SJCRH30 (cell line): ENCODE measurements around the gene KLK15. TPM values are rescaled to one million over a fixed set of nuclear protein-coding genes. Genes with fewer than 3 reads are reported as not detected.
"Not testable (repeated sequence)": the region's sequence is repeated elsewhere in the genome, so short reads cannot be mapped to it uniquely, and the experiment has no call there.

Experiments used
- DNase-seq, 2 experiments: peaks; one replicate each; pipeline ENCODE4 v3.0.0-alpha.2; 2015 to 2020
- H3K27ac ChIP-seq: fragments of 250-450 bp; sonication (Bioruptor Pico); 2 replicates; pipeline ENCODE4 v1.5.1; 2020; ENCODE audit warnings: mild to moderate bottlenecking, moderate library complexity
- H3K27me3 ChIP-seq: fragments of 250-450 bp; sonication (Bioruptor Pico); 2 replicates; pipeline ENCODE4 v1.5.1; 2020; ENCODE audit warnings: mild to moderate bottlenecking, moderate library complexity
- H3K36me3 ChIP-seq: fragments of 250-450 bp; sonication (Bioruptor Pico); 2 replicates; pipeline ENCODE4 v1.5.1; 2020; ENCODE audit warnings: mild to moderate bottlenecking, moderate library complexity
- H3K4me1 ChIP-seq: fragments of 250-450 bp; sonication (Bioruptor Pico); 2 replicates; pipeline ENCODE4 v1.5.1; 2020; ENCODE audit warnings: mild to moderate bottlenecking, moderate library complexity
- H3K4me3 ChIP-seq: fragments of 250-450 bp; sonication (Bioruptor Pico); 2 replicates; pipeline ENCODE4 v1.5.1; 2020; ENCODE audit warnings: mild to moderate bottlenecking, moderate library complexity
- H3K9me3 ChIP-seq: fragments of 250-450 bp; sonication (Bioruptor Pico); replicated peaks from 2 replicates; pipeline ENCODE4 v1.5.1; 2020; ENCODE audit warnings: mild to moderate bottlenecking, moderate library complexity
- total RNA-seq: library from RNA; depleted of rRNA; stranded (reverse); fragments of >200 nt; shearing (Covaris generic); gene quantifications from 2 replicates; pipeline ENCODE4 v1.2.3, GENCODE V29; 2014

Gene KLK15
- total RNA-seq, 1 experiment from 2014 or later = not detected

DNA sequence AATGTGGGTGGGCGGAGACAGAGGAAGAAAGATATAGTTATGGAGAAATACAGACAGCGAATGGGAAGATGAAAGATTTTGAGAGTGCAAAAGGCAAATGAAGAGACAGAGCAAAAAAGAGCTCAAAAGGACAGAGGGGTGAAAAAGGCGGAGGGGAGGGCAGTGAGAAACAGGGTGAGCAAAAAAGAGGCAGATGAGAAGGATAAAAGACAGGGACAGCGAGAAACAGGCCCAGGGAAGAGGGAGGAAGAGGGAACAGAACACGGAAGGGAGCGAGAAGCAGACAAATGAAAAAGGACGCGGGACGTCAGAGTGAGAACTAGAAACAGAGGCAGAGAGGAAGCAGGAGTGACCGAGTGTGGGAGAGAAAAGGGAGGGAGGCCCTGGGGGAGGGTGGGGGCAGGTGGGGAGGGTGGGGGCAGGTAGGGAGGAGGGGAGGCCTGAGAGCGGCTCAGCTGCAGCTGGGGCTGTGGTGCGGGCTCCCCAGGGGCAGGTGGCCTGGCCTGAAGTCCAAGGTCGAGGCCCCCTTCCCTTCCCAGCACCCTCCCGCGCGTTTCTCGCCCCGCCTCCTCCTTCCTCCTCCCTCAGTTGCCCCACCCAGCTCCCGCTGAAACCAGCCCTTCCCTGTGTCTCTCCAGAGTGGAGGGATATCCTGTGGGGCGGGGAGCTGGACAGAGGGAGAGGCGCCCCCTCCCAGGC, 12.7 kb downstream of the KLK15 start:
- DNase-seq = no peak
- Histone ChIP-seq H3K4me3 (no peak overlapping the region), H3K4me1 (peaks cover 11% of the 10 kb centered on the region; the same call in 1 of the 2 replicates), H3K27ac (no peak overlapping the region), H3K36me3 (no peaks in the 10 kb centered on the region), H3K27me3 (0 out of 2 replicates have a peak, but pooled peaks cover 3% of the 10 kb centered on the region), H3K9me3 (no peaks in the 10 kb centered on the region)

DNA sequence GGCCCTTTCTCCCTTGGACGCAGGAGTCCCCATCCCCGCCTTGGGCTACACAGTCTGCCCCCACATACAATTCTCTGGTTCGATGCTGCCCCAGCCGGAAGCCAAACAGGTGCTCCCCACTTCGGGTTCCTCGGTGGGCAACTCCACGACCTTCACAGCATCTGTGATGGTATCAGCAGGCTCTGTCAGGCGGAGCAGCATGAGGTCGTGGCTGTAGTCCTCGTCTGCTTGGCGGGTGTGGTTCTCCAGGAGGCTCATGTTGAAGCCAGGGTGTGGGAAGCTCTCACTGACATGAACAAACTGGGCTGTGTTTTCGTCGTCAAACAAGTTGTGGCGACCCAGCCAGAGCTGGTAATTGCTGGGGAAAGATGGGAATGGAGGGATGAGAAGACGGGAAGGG, 13.3 kb downstream of the KLK15 start:
- Histone ChIP-seq H3K4me3 (no peak overlapping the region), H3K9me3 (no peaks in the 10 kb centered on the region), H3K27me3 (0 out of 2 replicates have a peak, but pooled peaks cover 3% of the 10 kb centered on the region), H3K36me3 (no peaks in the 10 kb centered on the region), H3K27ac (no peak overlapping the region), H3K4me1 (peaks cover 11% of the 10 kb centered on the region; the same call in 1 of the 2 replicates)
- no peak for DNase-seq

DNA sequence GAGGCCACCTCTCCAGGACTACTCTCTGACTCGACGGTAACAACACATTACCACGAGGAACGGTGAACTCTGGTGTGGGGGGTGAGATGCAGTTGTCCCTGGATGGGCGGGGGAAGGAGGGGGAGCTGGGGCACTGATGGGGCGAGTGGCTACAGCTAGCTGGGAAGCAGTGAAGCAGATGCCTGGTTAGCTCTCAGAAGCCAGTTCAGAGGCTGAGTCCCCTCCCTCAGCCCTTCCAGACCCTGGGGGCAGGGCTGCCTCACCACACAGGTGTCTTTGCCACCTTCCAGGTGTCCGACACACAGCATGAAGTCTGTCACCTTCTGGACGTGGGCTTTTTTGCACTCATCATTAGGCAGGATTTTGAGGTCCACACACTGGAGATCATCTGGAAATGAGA, 13.7 kb downstream of the KLK15 start:
- Histone ChIP-seq H3K36me3 (no peaks in the 10 kb centered on the region), H3K27me3 (0 out of 2 replicates have a peak, but pooled peaks cover 3% of the 10 kb centered on the region), H3K9me3 (no peaks in the 10 kb centered on the region), H3K4me3 (no peak overlapping the region), H3K27ac (no peak overlapping the region), H3K4me1 (peaks cover 11% of the 10 kb centered on the region; the same call in 1 of the 2 replicates)
- DNase-seq = no peak

DNA sequence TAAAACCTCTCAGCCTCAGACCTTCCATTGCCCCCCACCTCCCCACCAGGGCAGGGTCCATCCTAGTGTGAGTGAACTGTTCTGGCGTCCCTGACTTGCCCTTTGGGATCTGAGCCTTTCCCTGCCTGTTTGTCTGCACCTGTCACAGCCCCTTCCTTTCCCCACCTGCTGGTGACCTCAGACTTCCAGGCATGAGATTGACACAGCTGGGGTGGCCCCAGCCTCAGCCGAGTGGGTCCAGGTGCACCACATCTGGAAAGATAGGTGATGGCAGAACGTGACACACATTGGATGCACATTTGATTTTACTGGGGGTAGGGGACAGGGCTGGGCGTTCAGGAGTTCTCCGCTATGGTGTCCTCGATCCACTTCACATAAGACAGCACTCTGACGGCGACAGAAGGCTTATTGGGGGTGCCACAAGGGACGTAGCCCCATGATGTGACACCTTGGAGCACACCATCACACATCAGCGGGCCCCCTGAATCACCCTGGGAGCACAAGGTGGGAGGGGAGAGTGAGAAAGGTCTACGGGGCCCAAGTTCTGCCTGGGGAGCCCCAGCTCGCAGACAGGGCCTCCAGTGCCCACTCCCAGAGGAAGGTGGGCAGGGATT, 14.4 kb downstream of the KLK15 start:
- H3K4me1 ChIP-seq = peaks cover 6% of the 10 kb centered on the region; the same call in 1 of the 2 replicates
- H3K4me3 ChIP-seq = no peak overlapping the region
- no peak overlapping the region for H3K27ac ChIP-seq
- H3K9me3 ChIP-seq = no peaks in the 10 kb centered on the region
- H3K27me3 ChIP-seq = 0 out of 2 replicates have a peak, but pooled peaks cover 3% of the 10 kb centered on the region
- DNase-seq = no peak
- H3K36me3 ChIP-seq = no peaks in the 10 kb centered on the region

DNA sequence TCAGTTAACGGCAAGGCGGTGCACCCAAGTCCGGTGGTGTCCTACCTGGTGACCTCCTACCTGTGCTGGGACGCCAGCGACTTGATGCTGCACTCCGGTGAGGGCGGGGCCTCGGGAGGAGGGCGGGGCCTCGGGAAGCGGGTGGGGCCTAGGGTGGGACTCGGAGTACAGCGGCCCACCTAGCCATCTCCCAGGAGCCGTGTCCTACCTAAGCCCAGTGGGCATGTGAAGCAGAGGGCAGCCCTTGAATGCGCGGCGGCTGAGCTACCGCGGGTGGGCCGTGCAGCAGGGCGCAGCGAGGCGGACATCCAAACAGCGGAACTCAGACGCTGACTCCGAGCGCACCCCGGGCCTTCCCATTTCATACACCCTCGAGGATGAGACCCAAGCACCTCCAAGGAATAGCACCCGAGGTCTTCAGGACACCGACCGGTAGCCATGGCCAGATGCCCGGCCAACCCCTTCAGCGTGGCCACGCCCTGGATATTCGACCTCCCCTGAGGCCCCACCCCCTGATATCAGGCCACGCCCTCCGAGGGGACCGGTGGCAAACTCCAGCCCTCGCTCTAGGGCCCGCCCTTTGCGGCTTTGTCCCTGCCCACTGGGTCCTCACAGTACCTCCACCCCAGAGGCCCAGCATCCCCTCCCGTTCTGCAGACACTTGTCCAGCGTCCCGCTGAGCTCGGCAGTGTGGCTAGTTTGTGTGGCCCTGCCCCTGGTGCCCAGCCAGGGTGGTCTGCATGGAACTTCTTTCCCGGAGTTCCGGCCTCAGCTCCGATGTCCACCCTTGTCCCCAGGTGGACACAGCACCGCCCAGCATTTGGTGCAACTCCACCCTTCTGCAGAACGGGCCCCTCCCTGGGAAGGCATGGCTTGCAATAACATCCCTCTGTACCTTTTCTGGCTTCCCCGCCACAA, 15.2 kb downstream of the KLK15 start:
- 0 out of 2 replicates have a peak, but pooled peaks cover 3% of the 10 kb centered on the region for H3K27me3 ChIP-seq
- H3K4me1 ChIP-seq = no peaks in the 10 kb centered on the region; the same call in 1 of the 2 replicates
- DNase-seq = no peak
- no peak overlapping the region for H3K27ac ChIP-seq
- no peaks in the 10 kb centered on the region for H3K9me3 ChIP-seq
- no peak overlapping the region for H3K4me3 ChIP-seq
- H3K36me3 ChIP-seq = no peaks in the 10 kb centered on the region

DNA sequence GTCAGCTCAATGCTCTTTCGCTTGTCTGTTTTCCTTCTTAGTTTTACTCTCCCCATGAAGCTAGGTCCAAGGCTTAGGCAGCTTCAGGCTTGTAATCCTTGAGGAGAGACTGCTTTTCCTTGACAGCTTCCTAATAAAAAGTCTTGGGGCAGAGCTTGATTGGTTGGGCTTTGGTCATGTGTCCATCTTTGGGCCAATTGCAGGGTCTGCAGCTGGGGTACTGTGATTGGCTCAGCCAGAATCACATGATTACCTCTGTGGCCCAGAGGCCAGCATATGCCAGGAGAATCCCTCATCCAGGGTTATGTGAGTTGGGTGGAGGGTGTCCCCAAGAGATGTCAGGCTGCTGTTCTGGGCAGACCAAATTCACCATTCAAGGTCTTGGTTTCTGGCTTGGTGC, 17.9 kb downstream of the KLK15 start:
- H3K36me3 ChIP-seq = no peaks in the 10 kb centered on the region
- no peaks in the 10 kb centered on the region for H3K9me3 ChIP-seq
- no peak overlapping the region for H3K4me3 ChIP-seq
- H3K27me3 ChIP-seq = 0 out of 2 replicates have a peak, but pooled peaks cover 1% of the 10 kb centered on the region
- no peak for DNase-seq
- H3K4me1 ChIP-seq = no peaks in the 10 kb centered on the region
- no peak overlapping the region for H3K27ac ChIP-seq

DNA sequence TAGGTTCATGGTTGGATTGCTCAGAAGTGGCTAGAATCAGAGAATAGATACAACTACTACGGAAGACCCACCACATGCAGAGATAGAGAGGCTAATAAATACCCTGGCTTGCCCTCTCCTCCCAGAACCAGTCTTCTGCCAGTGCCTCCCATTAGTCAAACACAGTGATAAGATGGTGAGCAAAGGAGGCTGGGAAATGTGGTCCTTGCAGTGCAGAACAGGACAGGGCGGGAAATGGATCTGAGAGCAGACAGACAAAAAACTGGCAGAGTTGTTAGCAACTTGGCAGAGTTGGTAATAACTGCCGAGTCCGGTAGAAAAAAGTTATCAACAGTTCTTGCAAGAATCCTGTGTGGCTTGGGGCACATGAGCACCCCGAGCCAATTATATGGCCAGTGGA, 18.5 kb downstream of the KLK15 start:
- no peak for DNase-seq

DNA sequence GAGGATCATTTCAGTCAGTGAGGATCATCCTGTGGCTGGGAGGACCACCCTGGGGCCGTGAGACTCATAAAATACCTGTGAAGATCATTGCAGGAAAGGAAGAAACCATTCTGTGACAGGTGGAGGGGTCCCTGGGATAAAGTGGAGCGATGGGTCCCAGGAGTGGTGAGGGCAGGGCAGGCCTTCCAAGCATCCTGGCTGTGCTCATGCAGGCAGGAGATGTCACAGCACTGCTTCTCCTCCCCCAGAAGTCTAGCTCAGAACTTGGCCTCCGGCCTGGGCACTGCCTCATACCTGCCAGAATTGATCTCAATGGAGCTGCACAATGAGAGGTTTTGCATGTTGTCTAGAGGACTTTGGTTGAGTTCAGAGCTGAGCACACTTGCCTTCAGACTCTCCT, 20.9 kb downstream of the KLK15 start:
- no peak for DNase-seq
- Histone ChIP-seq H3K4me1 (no peaks in the 10 kb centered on the region), H3K36me3 (no peaks in the 10 kb centered on the region), H3K27ac (no peak overlapping the region), H3K27me3 (no peaks in the 10 kb centered on the region), H3K9me3 (no peaks in the 10 kb centered on the region), H3K4me3 (no peak overlapping the region)

More for the DNA sequence above, 18.5 kb downstream of the KLK15 start:
- Histone ChIP-seq H3K27me3 (no peaks in the 10 kb centered on the region), H3K9me3 (no peaks in the 10 kb centered on the region), H3K4me3 (no peak overlapping the region), H3K36me3 (no peaks in the 10 kb centered on the region), H3K27ac (no peak overlapping the region), H3K4me1 (no peaks in the 10 kb centered on the region)

DNA sequence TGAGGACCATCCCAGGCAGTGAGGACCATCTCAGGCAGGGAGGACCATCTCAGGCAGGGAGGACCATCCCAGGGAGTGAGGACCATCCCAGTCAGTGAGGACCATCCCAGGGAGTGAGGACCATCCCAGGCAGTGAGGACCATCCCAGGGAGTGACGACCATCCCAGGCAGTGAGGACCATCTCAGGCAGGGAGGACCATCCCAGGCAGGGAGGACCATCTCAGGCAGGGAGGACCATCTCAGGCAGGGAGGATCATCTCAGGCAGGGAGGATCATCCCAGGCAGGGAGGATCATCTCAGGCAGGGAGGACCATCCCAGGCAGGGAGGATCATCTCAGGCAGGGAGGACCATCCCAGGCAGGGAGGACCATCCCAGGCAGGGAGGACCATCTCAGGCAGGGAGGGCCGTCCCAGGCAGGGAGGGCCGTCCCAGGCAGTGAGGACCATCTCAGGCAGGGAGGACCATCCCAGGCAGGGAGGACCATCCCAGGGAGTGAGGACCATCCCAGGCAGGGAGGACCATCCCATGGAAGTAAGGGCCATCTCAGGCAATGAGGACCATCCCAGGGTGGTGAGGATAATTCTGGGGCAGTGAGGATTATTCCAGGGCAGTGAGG, 21.6 kb downstream of the KLK15 start:
- H3K4me1 ChIP-seq, DNase-seq, H3K27me3 ChIP-seq, H3K9me3 ChIP-seq, H3K36me3 ChIP-seq, H3K27ac ChIP-seq, H3K4me3 ChIP-seq: not testable (repeated sequence)

DNA sequence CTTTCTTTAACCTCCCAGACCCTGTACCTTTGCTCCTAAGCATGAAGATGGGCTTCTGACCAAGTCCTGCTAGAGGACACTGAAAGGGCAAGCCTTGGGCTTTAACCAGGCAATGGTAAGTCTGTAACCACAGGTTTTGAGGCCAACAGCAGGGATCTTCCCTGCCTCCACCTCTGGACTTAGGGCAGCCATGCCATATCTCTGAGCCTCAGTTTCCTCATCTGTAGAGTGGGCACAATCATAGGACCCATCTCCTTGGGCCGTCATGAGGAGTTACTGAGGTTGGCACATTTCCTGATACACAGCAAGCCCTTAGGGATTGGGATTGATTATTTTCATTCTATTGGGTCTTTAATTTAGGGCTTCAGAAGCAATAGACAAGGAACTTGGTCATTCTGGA, 24.5 kb downstream of the KLK15 start:
- Histone ChIP-seq H3K27ac (no peak overlapping the region), H3K27me3 (no peaks in the 10 kb centered on the region), H3K9me3 (no peaks in the 10 kb centered on the region), H3K4me1 (no peaks in the 10 kb centered on the region), H3K4me3 (no peak overlapping the region), H3K36me3 (no peaks in the 10 kb centered on the region)
- DNase-seq = no peak

DNA sequence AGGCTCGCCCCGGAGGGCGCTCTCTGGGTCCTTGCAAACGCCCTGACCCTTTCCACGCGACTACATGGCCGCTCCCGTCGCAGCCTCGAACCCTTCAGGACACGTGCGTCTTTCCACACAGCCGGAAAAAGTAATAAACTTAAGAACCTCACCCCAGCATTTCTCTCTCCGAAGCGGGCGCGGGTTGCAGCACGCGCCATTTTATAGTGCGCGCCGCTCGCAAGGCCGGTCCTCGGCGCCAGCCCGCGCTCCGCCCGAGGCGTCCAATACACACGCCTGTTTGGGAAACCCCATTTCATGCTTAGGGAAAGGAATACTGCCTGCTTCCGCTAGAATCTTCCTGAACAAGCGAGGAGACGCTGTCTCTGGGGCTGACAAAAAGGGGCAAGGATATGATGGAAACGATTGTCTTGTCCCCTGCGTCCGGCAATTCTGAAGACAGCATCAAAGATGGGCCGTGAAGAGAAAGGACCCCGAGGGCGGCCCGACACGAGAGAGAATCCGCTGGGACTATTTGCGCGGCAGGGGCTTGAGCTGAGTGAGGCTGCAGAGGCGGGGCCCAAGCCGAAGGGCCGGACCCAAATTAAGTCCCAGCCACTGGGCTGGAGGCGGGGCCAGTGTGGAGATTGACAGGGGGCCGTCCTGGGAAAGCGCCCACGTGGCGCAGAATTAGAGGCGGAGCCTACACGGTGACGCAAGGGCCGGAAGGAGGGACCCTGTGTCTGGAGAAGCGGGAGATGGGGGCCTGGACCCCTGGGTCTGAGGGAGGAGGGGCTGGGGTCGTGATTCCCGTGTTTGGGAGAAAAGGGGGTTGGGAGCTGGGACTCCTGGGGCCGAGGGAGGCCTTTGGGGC, 28.7 kb downstream of the KLK15 start:
- Histone ChIP-seq H3K36me3 (peaks cover 36% of the 10 kb centered on the region), H3K4me3 (peak overlapping the region; percentile 88)
- peak; percentile 99 for DNase-seq

DNA sequence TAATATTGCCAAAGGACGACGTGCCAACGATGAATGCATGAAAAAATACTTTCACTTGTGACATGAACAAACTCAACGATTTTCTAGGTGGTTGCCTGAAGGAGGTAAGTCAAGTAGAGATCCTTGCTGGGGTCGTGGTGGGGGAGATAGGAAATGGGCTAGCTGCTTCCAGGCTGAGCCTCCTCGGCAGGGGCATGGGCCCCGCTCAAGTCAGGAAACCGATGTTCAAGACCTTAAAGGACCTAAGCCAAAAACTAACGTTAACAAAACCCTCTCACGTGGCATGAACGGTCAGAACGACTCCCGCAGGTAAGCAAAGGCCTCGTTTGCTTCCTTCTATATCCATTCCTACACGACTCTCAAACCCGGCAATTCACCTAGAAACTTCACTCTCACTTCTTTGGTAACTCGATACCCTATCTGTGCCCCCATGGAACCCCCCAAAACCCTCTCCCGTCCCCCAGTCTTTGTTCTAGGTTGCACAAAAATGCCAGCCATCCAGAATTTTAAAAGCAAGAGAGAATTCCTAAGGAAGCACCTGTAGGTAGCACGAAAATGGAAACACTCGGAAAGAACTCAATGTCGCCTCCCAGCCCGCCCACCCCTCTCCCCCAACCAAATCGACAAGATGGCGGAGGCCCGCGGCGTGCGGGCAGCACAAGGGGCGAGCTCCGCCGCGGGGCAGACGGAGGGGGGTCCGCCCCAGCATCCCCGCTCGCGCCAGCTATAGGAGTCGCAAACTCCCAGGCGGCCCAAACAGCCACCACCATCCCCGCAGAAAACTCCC, 29.5 kb downstream of the KLK15 start:
- H3K4me3 ChIP-seq = peak overlapping the region; percentile 88

More for the DNA sequence above, 28.7 kb downstream of the KLK15 start:
- no peaks in the 10 kb centered on the region for H3K4me1 ChIP-seq
- no peaks in the 10 kb centered on the region for H3K9me3 ChIP-seq
- peak overlapping the region; percentile 98 for H3K27ac ChIP-seq
- no peaks in the 10 kb centered on the region for H3K27me3 ChIP-seq

DNA sequence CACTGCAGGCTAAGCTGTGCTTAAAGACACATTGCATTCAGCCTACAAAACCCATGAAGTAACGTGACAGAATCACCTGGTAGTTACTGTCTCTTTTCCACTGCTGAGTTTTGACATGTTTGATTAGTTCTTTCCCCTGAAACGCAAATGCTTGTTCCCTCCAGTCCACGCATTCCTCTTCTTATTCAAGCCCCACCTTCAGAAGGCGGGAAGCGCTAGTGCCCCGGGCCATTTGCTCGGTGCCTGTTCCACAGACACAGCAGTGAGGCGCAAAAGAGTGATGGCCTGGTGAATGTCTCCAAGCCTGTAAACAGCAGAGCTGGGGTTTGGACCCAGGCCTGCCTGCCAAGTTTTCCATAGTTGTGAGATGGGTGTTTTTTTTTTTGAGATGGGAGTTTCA, 32.3 kb downstream of the KLK15 start:
- Histone ChIP-seq H3K36me3 (peaks cover 71% of the 10 kb centered on the region), H3K9me3 (no peaks in the 10 kb centered on the region), H3K27ac (no peak overlapping the region), H3K27me3 (no peaks in the 10 kb centered on the region), H3K4me3 (no peak overlapping the region), H3K4me1 (no peaks in the 10 kb centered on the region)
- DNase-seq = no peak

More for the DNA sequence above, 29.5 kb downstream of the KLK15 start:
- Histone ChIP-seq H3K27ac (peak overlapping the region; percentile 98), H3K36me3 (peaks cover 44% of the 10 kb centered on the region), H3K4me1 (no peaks in the 10 kb centered on the region), H3K9me3 (no peaks in the 10 kb centered on the region), H3K27me3 (no peaks in the 10 kb centered on the region)
- peak; percentile 42 to 60 for DNase-seq
